GM23338 (cell line): ENCODE measurements around the gene SOX1. TPM values are rescaled to one million over a fixed set of nuclear protein-coding genes. Genes with fewer than 3 reads are reported as not detected.

Source experiments
- ATAC-seq: fragments of 200-7000 bp; cut with Tn5 transposase; 3 replicates; pipeline ENCODE4 v1.9.1; 2020
- DNase-seq: peaks from one replicate; pipeline ENCODE4 v3.0.0-alpha.2; 2015; ENCODE audit warnings: low spot score
- H2AFZ ChIP-seq: fragments of 200-600 bp; sonication (generic); 2 replicates; pipeline ENCODE4 v1.8.0; 2016; ENCODE audit warnings: antibody characterized with exemption, mild to moderate bottlenecking, moderate library complexity
- H3F3A ChIP-seq: fragments of 200-600 bp; sonication (generic); replicated peaks from 2 replicates; pipeline ENCODE4 v1.8.0; 2017; ENCODE audit warnings: antibody characterized with exemption, mixed run types, low read depth
- H3K27ac ChIP-seq: fragments of 200-600 bp; sonication (generic); 2 replicates; pipeline ENCODE4 v1.6.1; 2016; ENCODE audit warnings: low read depth
- H3K27me3 ChIP-seq: fragments of 200-600 bp; sonication (generic); 2 replicates; pipeline ENCODE4 v1.8.0; 2016; ENCODE audit warnings: mild to moderate bottlenecking, mixed run types, moderate library complexity; ENCODE audit not compliant: insufficient read depth
- H3K36me3 ChIP-seq: fragments of 200-600 bp; sonication (generic); 2 replicates; pipeline ENCODE4 v1.8.0; 2016; ENCODE audit warnings: mild to moderate bottlenecking; ENCODE audit not compliant: insufficient read depth
- H3K4me1 ChIP-seq: fragments of 200-600 bp; sonication (generic); 2 replicates; pipeline ENCODE4 v1.8.0; 2016; ENCODE audit warnings: mild to moderate bottlenecking, moderate library complexity; ENCODE audit not compliant: insufficient read depth
- H3K4me2 ChIP-seq: fragments of 200-600 bp; sonication (generic); 2 replicates; pipeline ENCODE4 v1.7.1; 2017; ENCODE audit warnings: mixed run types
- H3K4me3 ChIP-seq: fragments of 200-600 bp; sonication (generic); 2 replicates; pipeline ENCODE4 v1.6.1; 2016; ENCODE audit warnings: mixed run types
- H3K79me2 ChIP-seq: fragments of 200-600 bp; sonication (generic); replicated peaks from 2 replicates; pipeline ENCODE4 v1.8.0; 2017; ENCODE audit warnings: mild to moderate bottlenecking; ENCODE audit not compliant: insufficient read depth
- H3K9me2 ChIP-seq: fragments of 200-600 bp; sonication (generic); 2 replicates; pipeline ENCODE4 v1.8.0; 2017; ENCODE audit not compliant: insufficient read depth
- H4K20me1 ChIP-seq: fragments of 200-600 bp; sonication (generic); replicated peaks from 2 replicates; pipeline ENCODE4 v1.8.0; 2017; ENCODE audit warnings: mild to moderate bottlenecking; ENCODE audit not compliant: insufficient read depth
- H3K27ac Mint-ChIP-seq: 2 replicates; pipeline ENCODE4 v1.8.0; 2020; ENCODE audit warnings: inconsistent platforms, mild to moderate bottlenecking, moderate library complexity, mixed read lengths
- H3K27me3 Mint-ChIP-seq: 3 replicates; pipeline ENCODE4 v1.8.0; 2022; ENCODE audit warnings: low read depth, mild to moderate bottlenecking, moderate library complexity, mixed read lengths, inconsistent platforms; ENCODE audit not compliant: insufficient read depth, poor library complexity
- H3K36me3 Mint-ChIP-seq: 3 replicates; pipeline ENCODE4 v1.8.0; 2021; ENCODE audit warnings: low read depth, mild to moderate bottlenecking, inconsistent platforms, moderate library complexity, mixed read lengths
- H3K4me1 Mint-ChIP-seq: 3 replicates; pipeline ENCODE4 v1.8.0; 2020; ENCODE audit warnings: mild to moderate bottlenecking, inconsistent platforms, mixed read lengths
- H3K4me3 Mint-ChIP-seq: 3 replicates; pipeline ENCODE4 v1.8.0; 2021; ENCODE audit warnings: moderate library complexity, mild to moderate bottlenecking, inconsistent platforms, mixed read lengths
- H3K9me3 Mint-ChIP-seq: 3 replicates; pipeline ENCODE4 v1.8.0; 2020; ENCODE audit warnings: moderate library complexity, mild to moderate bottlenecking, inconsistent platforms, mixed read lengths
- CREB1 ChIP-seq: fragments of 250-450 bp; sonication (Bioruptor Pico); IDR thresholded peaks from 2 replicates; pipeline ENCODE4 v1.5.0; 2020; ENCODE audit warnings: low read depth, mild to moderate bottlenecking, moderate library complexity
- CTCF ChIP-seq, 2 experiments: fragments of 200-600 bp in 1 of 2; sonication (generic) in 1 of 2; conservative IDR thresholded peaks; 2 replicates each; pipeline versions ENCODE4 v1.5.1 to v1.6.1; 2016 to 2017; ENCODE audit warnings: antibody characterized with exemption in 2 of 2, low read depth in 2 of 2, mild to moderate bottlenecking in 2 of 2, moderate library complexity in 1 of 2
- ETS1 ChIP-seq: IDR thresholded peaks from 2 replicates; pipeline ENCODE4 v1.6.1; 2016; ENCODE audit warnings: antibody characterized with exemption
- EZH2 ChIP-seq: fragments of 200-600 bp; sonication (generic); IDR thresholded peaks from one replicate; pipeline ENCODE4 v1.8.0; 2017; ENCODE audit warnings: antibody characterized with exemption, mild to moderate bottlenecking, low read depth; ENCODE audit not compliant: unreplicated experiment
- EZH2phosphoT487 ChIP-seq: fragments of 200-600 bp; sonication (generic); IDR thresholded peaks from one replicate; pipeline ENCODE4 v1.8.1; 2018; ENCODE audit warnings: antibody characterized with exemption; ENCODE audit not compliant: unreplicated experiment
- JUNB ChIP-seq: IDR thresholded peaks from one replicate; pipeline ENCODE4 v1.6.1; 2016; ENCODE audit warnings: antibody characterized with exemption; ENCODE audit not compliant: unreplicated experiment
- NANOG ChIP-seq: IDR thresholded peaks from 2 replicates; pipeline ENCODE4 v1.6.1; 2016; ENCODE audit warnings: antibody characterized with exemption, borderline replicate concordance
- POLR2AphosphoS5 ChIP-seq: IDR thresholded peaks from 2 replicates; pipeline ENCODE4 v1.6.1; 2016; ENCODE audit warnings: antibody characterized with exemption, low read depth
- REST ChIP-seq: IDR thresholded peaks from one replicate; pipeline ENCODE4 v1.6.1; 2018; ENCODE audit warnings: antibody characterized with exemption; ENCODE audit not compliant: unreplicated experiment
- STAT1 ChIP-seq: IDR thresholded peaks from one replicate; pipeline ENCODE4 v1.6.1; 2016; ENCODE audit warnings: antibody characterized with exemption; ENCODE audit not compliant: unreplicated experiment
- ZNF331 ChIP-seq: fragments of 250-450 bp; sonication (Bioruptor Pico); IDR thresholded peaks from 2 replicates; pipeline ENCODE4 v1.5.0; 2020; ENCODE audit warnings: low read depth, mild to moderate bottlenecking, moderate library complexity
- polyA plus RNA-seq: library from polyadenylated mRNA; unstranded; fragments of >200 nt; fragmentation: Nextera tagmentation; extraction: Ambion mirVana; gene quantifications from 2 replicates; pipeline ENCODE4 v1.2.1, GENCODE V29; 2016
- total RNA-seq: library from RNA; depleted of rRNA; stranded (reverse); fragments of >200 nt; shearing (Covaris generic); gene quantifications from 2 replicates; pipeline ENCODE4 v1.2.3, GENCODE V29; 2014

The SOX1 gene
- total and polyA plus RNA-seq, 2 experiments from 2014 or later: 0.10 to 0.17 TPM

DNA sequence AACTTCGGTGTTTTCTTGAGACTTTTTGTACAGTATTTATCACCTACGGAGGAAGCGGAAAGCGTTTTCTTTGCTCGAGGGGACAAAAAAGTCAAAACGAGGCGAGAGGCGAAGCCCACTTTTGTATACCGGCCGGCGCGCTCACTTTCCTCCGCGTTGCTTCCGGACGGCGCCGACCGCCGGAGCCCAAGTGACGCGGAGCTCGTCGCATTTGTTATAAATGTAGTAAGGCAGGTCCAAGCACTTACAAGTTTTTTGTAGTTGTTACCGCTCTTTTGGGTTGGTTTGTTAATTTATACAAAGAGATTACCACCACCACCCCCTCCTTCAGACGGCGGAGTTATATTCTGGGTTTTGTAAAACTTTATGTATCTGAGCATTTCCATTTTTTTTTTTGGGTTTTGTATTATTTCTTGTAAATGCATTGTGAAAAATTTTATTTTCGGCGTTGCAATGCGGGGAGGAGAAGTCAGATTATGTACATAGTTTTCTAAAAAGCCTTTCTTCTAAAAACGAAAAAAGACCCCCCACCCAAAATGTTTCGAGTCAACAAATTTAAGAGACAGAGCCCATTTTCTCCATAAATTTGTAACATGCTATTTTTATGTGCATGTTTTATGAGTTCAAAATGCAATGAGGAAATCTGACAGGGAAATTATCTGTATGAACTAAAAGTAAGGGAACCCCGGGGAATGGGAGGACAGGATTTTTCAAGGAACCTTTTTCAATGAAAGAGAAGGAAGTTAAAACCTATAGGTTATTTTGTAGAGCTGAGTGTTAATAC lies 2.3 kb downstream of the SOX1 start:
- no peaks in the 10 kb centered on the region for H3K36me3 ChIP-seq
- H3K27ac ChIP-seq: no peak overlapping the region
- H4K20me1 ChIP-seq: peaks cover 18% of the 10 kb centered on the region
- H3K4me2 ChIP-seq: peak overlapping the region; percentile 71
- ATAC-seq (no peak), DNase-seq (no peak)
- Mint-ChIP-seq H3K4me3 (peak overlapping the region; percentile 64), H3K27ac (no peak overlapping the region), H3K9me3 (peaks cover 7% of the 10 kb centered on the region; the same call in 1 of the 3 replicates), H3K27me3 (peaks cover 71% of the 10 kb centered on the region), H3K4me1 (peaks cover 41% of the 10 kb centered on the region), H3K36me3 (no peaks in the 10 kb centered on the region; the same call in 2 of the 3 replicates)
- TF ChIP-seq STAT1: no peak
- peak; percentile 96 for TF ChIP-seq EZH2phosphoT487
- TF ChIP-seq POLR2AphosphoS5: no peak
- no peak for TF ChIP-seq JUNB
- peak; percentile 98 for TF ChIP-seq EZH2
- TF ChIP-seq CTCF (conservative IDR thresholded peaks at IDR 0.05; ENCODE audit: low read depth in 2 of 2): no peak
- peaks cover 54% of the 10 kb centered on the region for H3K4me1 ChIP-seq
- H3F3A ChIP-seq: peaks cover 20% of the 10 kb centered on the region
- H3K4me3 ChIP-seq: peak overlapping the region; percentile 46
- H3K79me2 ChIP-seq: no peaks in the 10 kb centered on the region
- peaks cover 82% of the 10 kb centered on the region for H3K27me3 ChIP-seq
- H2AFZ ChIP-seq: no peak overlapping the region
- H3K9me2 ChIP-seq: no peaks in the 10 kb centered on the region

- peak overlapping the region; percentile 71; the same call in 1 of the 2 replicates for H3K4me2 ChIP-seq
Measured at GRCh38 chr13:112069845-112070251, 2.9 kb downstream of the SOX1 start.

More at GRCh38 chr13:112069845-112070251, 2.9 kb downstream of the SOX1 start:
- Histone ChIP-seq H3K4me1 (peaks cover 54% of the 10 kb centered on the region), H3K27me3 (peaks cover 82% of the 10 kb centered on the region), H2AFZ (no peak overlapping the region), H3K36me3 (no peaks in the 10 kb centered on the region), H3K79me2 (no peaks in the 10 kb centered on the region), H3K9me2 (no peaks in the 10 kb centered on the region), H3F3A (peaks cover 14% of the 10 kb centered on the region), H3K27ac (no peak overlapping the region), H4K20me1 (peaks cover 14% of the 10 kb centered on the region), H3K4me3 (no peak overlapping the region)
- peak overlapping the region; percentile 64; the same call in 2 of the 3 replicates for H3K4me3 Mint-ChIP-seq
- ATAC-seq (no peak), DNase-seq (no peak)
- no peak overlapping the region for H3K27ac Mint-ChIP-seq
- H3K4me1 Mint-ChIP-seq: peaks cover 47% of the 10 kb centered on the region
- peaks cover 7% of the 10 kb centered on the region; the same call in 1 of the 3 replicates for H3K9me3 Mint-ChIP-seq
- H3K27me3 Mint-ChIP-seq: peaks cover 71% of the 10 kb centered on the region
- no peaks in the 10 kb centered on the region; the same call in 2 of the 3 replicates for H3K36me3 Mint-ChIP-seq
- TF ChIP-seq NANOG: no peak
- no peak for TF ChIP-seq ZNF331 (CRISPR knock-in tag)
- peak; percentile 52 for TF ChIP-seq EZH2phosphoT487
- TF ChIP-seq POLR2AphosphoS5: no peak
- no peak for TF ChIP-seq ETS1
- no peak for TF ChIP-seq CREB1 (CRISPR knock-in tag)
- TF ChIP-seq EZH2: peak; percentile 16
- TF ChIP-seq REST: no peak
- TF ChIP-seq STAT1: no peak
- no peak for TF ChIP-seq JUNB
- TF ChIP-seq CTCF (conservative IDR thresholded peaks at IDR 0.05; ENCODE audit: low read depth in 2 of 2): no peak
